Measurements from ENCODE around the gene CTDSP2. TPM values are rescaled to one million over a fixed set of nuclear protein-coding genes. Genes with fewer than 3 reads are reported as not detected.
"Not testable (repeated sequence)": the region's sequence is repeated elsewhere in the genome, so short reads cannot be mapped to it uniquely, and the experiment has no call there.

CTDSP2 gene
- total RNA-seq, 1 experiment from 2014 or later = 47.5 TPM

- in situ Hi-C loops (cut with HindIII; ENCODE audit: low pct_unique_long_range_greater_than_20kb, low sequenced_read_pairs) = no loop called here
- DNase-seq (ENCODE audit: low read depth) = no peak
Observed at GRCh38 chr12:57861967-57862366, 15.4 kb upstream of the CTDSP2 start.

- DNase-seq (ENCODE audit: low read depth); in situ Hi-C loops (cut with HindIII; ENCODE audit: low pct_unique_long_range_greater_than_20kb, low sequenced_read_pairs): not testable (repeated sequence)
Observed at GRCh38 chr12:57860883-57861282, 14.4 kb upstream of the CTDSP2 start.

GRCh38 chr12:57859121-57859520 lies 12.6 kb upstream of the CTDSP2 start:
- no peak for DNase-seq (ENCODE audit: low read depth)
- in situ Hi-C loops (cut with HindIII; ENCODE audit: low pct_unique_long_range_greater_than_20kb, low sequenced_read_pairs) = no loop called here

GRCh38 chr12:57858123-57858522 lies 11.6 kb upstream of the CTDSP2 start:
- DNase-seq (ENCODE audit: low read depth); in situ Hi-C loops (cut with HindIII; ENCODE audit: low pct_unique_long_range_greater_than_20kb, low sequenced_read_pairs): not testable (repeated sequence)

GRCh38 chr12:57854965-57855364 lies 8.4 kb upstream of the CTDSP2 start:
- in situ Hi-C loops (cut with HindIII; ENCODE audit: low pct_unique_long_range_greater_than_20kb, low sequenced_read_pairs) = no loop called here
- no peak for DNase-seq (ENCODE audit: low read depth)

GRCh38 chr12:57853864-57854556 lies 7.5 kb upstream of the CTDSP2 start:
- in situ Hi-C loops (cut with HindIII; ENCODE audit: low pct_unique_long_range_greater_than_20kb, low sequenced_read_pairs) = no loop called here
- DNase-seq (ENCODE audit: low read depth) = no peak

GRCh38 chr12:57852620-57853500 lies 6.3 kb upstream of the CTDSP2 start:
- in situ Hi-C loops (cut with HindIII; ENCODE audit: low pct_unique_long_range_greater_than_20kb, low sequenced_read_pairs) = no loop called here
- no peak for DNase-seq (ENCODE audit: low read depth)

- DNase-seq (ENCODE audit: low read depth) = no peak
- in situ Hi-C loops (cut with HindIII; ENCODE audit: low pct_unique_long_range_greater_than_20kb, low sequenced_read_pairs) = no loop called here
Observed at GRCh38 chr12:57852200-57852599, 5.7 kb upstream of the CTDSP2 start.

GRCh38 chr12:57851552-57851951 lies 5.0 kb upstream of the CTDSP2 start:
- DNase-seq (ENCODE audit: low read depth) = no peak
- in situ Hi-C loops (cut with HindIII; ENCODE audit: low pct_unique_long_range_greater_than_20kb, low sequenced_read_pairs) = no loop called here

- in situ Hi-C loops (cut with HindIII; ENCODE audit: low pct_unique_long_range_greater_than_20kb, low sequenced_read_pairs) = no loop called here
- DNase-seq (ENCODE audit: low read depth) = no peak
Observed at GRCh38 chr12:57850854-57851430, 4.4 kb upstream of the CTDSP2 start.

GRCh38 chr12:57849447-57849846 lies 2.9 kb upstream of the CTDSP2 start:
- DNase-seq (ENCODE audit: low read depth); in situ Hi-C loops (cut with HindIII; ENCODE audit: low pct_unique_long_range_greater_than_20kb, low sequenced_read_pairs): not testable (repeated sequence)

GRCh38 chr12:57849035-57849434 lies 2.5 kb upstream of the CTDSP2 start:
- DNase-seq (ENCODE audit: low read depth) = no peak
- in situ Hi-C loops (cut with HindIII; ENCODE audit: low pct_unique_long_range_greater_than_20kb, low sequenced_read_pairs) = no loop called here

- DNase-seq (ENCODE audit: low read depth) = no peak
- in situ Hi-C loops (cut with HindIII; ENCODE audit: low pct_unique_long_range_greater_than_20kb, low sequenced_read_pairs) = no loop called here
Observed at GRCh38 chr12:57848208-57848607, 1.7 kb upstream of the CTDSP2 start.

- in situ Hi-C loops (cut with HindIII; ENCODE audit: low pct_unique_long_range_greater_than_20kb, low sequenced_read_pairs) = no loop called here
- no peak for DNase-seq (ENCODE audit: low read depth)
Observed at GRCh38 chr12:57846285-57846576, 298 bp downstream of the CTDSP2 start.

- peak; percentile 73 for DNase-seq (ENCODE audit: low read depth)
- in situ Hi-C loops (cut with HindIII; ENCODE audit: low pct_unique_long_range_greater_than_20kb, low sequenced_read_pairs) = no loop called here
Observed at GRCh38 chr12:57845478-57846284, 848 bp downstream of the CTDSP2 start.

GRCh38 chr12:57844709-57845477 lies 1.6 kb downstream of the CTDSP2 start:
- in situ Hi-C loops (cut with HindIII; ENCODE audit: low pct_unique_long_range_greater_than_20kb, low sequenced_read_pairs) = no loop called here
- peak; percentile 78 for DNase-seq (ENCODE audit: low read depth)

- DNase-seq (ENCODE audit: low read depth) = no peak
- in situ Hi-C loops (cut with HindIII; ENCODE audit: low pct_unique_long_range_greater_than_20kb, low sequenced_read_pairs) = no loop called here
Observed at GRCh38 chr12:57842342-57843294, 3.9 kb downstream of the CTDSP2 start.
